HG02938 (cell line): ENCODE results near the gene REEP3.

Experiments used
- ATAC-seq: cut with Tn5 transposase; IDR thresholded peaks from one replicate; pipeline ENCODE4 v1.9.1; 2021; ENCODE audit warnings: mild to moderate bottlenecking, moderate library complexity; ENCODE audit not compliant: unreplicated experiment

The REEP3 gene

GRCh38 chr10:63505562-63505961 lies 15.6 kb upstream of the REEP3 start:
- ATAC-seq = no peak

- no peak for ATAC-seq
These were observed 14.6 kb upstream of the REEP3 start for GRCh38 chr10:63506554-63506953.

GRCh38 chr10:63515002-63515763 lies 6.0 kb upstream of the REEP3 start:
- ATAC-seq = no peak

GRCh38 chr10:63516207-63516606 lies 5.0 kb upstream of the REEP3 start:
- ATAC-seq = no peak

GRCh38 chr10:63518690-63519288 lies 2.4 kb upstream of the REEP3 start:
- no peak for ATAC-seq

- peak; percentile 53 for ATAC-seq
These were observed 445 bp downstream of the REEP3 start for GRCh38 chr10:63521416-63522276.

GRCh38 chr10:63522277-63522687 lies 1.1 kb downstream of the REEP3 start:
- ATAC-seq = no peak

GRCh38 chr10:63522995-63523394 lies 1.8 kb downstream of the REEP3 start:
- no peak for ATAC-seq

GRCh38 chr10:63525021-63525420 lies 3.8 kb downstream of the REEP3 start:
- no peak for ATAC-seq

GRCh38 chr10:63527401-63527800 lies 6.2 kb downstream of the REEP3 start:
- no peak for ATAC-seq

- no peak for ATAC-seq
These were observed 7.0 kb downstream of the REEP3 start for GRCh38 chr10:63528084-63528744.

GRCh38 chr10:63530409-63530808 lies 9.2 kb downstream of the REEP3 start:
- no peak for ATAC-seq

GRCh38 chr10:63534723-63535122 lies 13.5 kb downstream of the REEP3 start:
- no peak for ATAC-seq

- no peak for ATAC-seq
These were observed 15.5 kb downstream of the REEP3 start for GRCh38 chr10:63536698-63537097.

GRCh38 chr10:63537536-63537935 lies 16.3 kb downstream of the REEP3 start:
- no peak for ATAC-seq

GRCh38 chr10:63539377-63539776 lies 18.2 kb downstream of the REEP3 start:
- ATAC-seq = no peak

GRCh38 chr10:63539994-63540393 lies 18.8 kb downstream of the REEP3 start:
- ATAC-seq = no peak

GRCh38 chr10:63542835-63543575 lies 21.8 kb downstream of the REEP3 start:
- no peak for ATAC-seq

GRCh38 chr10:63543576-63543962 lies 22.4 kb downstream of the REEP3 start:
- no peak for ATAC-seq

- no peak for ATAC-seq
These were observed 23.2 kb downstream of the REEP3 start for GRCh38 chr10:63544418-63544817.
